ENCODE measurements around the gene TMEM255B.

DNA sequence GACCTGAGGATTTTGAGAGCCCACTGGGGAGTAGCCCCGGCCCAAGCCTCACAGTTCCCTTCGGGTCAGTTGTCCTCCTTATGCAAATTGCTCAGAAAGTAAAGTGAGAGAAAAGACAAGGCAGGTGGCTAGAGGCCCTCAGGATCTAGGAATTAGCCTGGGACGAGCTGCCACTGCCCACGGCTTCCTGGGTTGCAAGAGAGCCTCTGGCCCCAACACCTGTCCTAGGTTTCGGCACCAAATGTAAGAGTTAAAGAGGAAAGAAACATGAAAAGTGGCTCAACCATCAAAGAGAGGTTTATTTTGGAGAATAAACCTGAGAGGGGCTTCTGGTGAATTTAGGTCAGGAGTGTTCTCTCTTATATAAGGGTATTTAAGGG lies 25.6 kb downstream of the TMEM255B start:
- TF ChIP-seq POLR2A (IDR thresholded peaks at IDR 0.05) (no peak), CTCF (IDR thresholded peaks at IDR 0.05) (no peak), POLR2AphosphoS5 (IDR thresholded peaks at IDR 0.05) (no peak)
